Measurements from ENCODE around the gene ADORA2B.
A peak's percentile ranks its signal among the peaks of the same experiment; 100 is the strongest.

ADORA2B gene

DNA sequence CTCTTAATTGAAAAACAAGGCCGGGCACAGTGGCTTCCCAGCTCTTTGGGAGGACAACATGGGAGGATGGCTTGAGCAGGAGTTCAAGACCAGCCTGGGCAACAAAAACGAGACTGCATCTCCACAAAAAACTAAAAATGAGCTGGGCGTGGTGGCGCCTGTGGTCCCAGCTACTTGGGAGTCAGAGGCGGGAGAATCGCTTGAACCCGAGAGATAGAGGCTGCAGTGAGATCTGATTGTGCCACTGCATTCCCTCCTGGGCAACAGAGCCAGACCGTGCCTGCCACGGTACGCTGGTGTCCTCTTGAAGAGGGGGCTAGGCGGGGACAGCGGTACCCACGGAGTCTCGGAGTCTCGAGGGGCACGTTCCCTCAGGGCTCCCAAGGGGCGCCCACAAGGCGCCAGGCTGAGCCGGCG, 27.9 kb upstream of the ADORA2B start:
- DNase-seq (ENCODE audit: low read depth) = no peak
- TF ChIP-seq, protein P1, sequence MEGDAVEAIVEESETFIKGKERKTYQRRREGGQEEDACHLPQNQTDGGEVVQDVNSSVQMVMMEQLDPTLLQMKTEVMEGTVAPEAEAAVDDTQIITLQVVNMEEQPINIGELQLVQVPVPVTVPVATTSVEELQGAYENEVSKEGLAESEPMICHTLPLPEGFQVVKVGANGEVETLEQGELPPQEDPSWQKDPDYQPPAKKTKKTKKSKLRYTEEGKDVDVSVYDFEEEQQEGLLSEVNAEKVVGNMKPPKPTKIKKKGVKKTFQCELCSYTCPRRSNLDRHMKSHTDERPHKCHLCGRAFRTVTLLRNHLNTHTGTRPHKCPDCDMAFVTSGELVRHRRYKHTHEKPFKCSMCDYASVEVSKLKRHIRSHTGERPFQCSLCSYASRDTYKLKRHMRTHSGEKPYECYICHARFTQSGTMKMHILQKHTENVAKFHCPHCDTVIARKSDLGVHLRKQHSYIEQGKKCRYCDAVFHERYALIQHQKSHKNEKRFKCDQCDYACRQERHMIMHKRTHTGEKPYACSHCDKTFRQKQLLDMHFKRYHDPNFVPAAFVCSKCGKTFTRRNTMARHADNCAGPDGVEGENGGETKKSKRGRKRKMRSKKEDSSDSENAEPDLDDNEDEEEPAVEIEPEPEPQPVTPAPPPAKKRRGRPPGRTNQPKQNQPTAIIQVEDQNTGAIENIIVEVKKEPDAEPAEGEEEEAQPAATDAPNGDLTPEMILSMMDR (conservative IDR thresholded peaks at IDR 0.05; ENCODE audit: low read depth, low read length) = no peak
- peak overlapping the region; percentile 33 for H3K4me3 ChIP-seq (ENCODE audit: low read length)

DNA sequence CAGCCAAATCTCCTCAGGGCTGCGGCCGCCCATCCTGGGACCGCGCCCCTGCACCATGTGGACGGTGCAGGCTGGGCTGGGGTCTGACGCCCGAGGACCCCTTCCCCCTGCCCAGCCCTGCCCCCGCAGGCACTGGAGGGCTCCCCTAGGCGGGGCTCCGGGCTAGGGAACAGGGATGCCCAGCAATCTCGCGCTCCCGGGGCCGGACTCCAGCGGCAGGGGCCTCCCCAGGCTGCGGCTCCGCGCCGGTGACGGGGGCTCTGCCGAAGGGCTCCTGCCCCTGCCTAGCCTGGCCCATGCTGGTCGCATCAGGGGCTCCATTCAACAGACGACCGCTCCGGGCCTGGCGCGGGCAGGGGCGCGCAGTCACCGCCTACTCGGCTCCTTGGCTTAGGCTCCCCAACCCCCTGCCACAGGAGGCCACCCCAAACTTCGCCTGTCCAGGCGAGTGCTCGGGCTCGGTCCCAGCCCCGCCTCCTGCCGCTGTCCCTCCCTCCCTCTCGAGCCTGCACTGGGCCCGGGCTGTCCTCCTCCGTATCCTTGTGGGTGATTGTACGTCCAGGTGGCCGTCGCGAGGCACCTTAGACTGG, 27.4 kb upstream of the ADORA2B start:
- no peak for DNase-seq (ENCODE audit: low read depth)
- TF ChIP-seq, protein P1 (conservative IDR thresholded peaks at IDR 0.05; ENCODE audit: low read depth, low read length) = no peak
- peak overlapping the region; percentile 33 for H3K4me3 ChIP-seq (ENCODE audit: low read length)

DNA sequence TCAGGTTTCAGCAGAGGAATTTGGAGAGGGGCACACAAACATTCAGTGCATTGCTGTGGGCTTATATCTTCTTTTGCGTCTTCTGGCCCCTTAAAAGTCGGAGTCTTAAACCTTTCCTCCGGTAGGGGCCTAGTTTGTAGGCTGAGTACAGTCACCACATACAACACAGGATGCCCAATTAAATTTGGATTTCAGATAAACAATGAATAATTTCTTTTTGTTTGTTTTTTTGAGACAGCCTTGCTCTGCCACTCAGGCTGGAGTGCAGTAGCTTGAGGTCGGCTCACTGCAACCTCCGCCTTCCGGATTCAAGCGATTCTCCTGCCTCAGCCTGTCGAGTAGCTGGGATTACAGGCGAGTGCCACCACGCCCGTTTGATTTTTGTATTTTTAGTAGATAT, 26.7 kb upstream of the ADORA2B start:
- no peak overlapping the region for H3K4me3 ChIP-seq (ENCODE audit: low read length)
- TF ChIP-seq, protein P1 (conservative IDR thresholded peaks at IDR 0.05; ENCODE audit: low read depth, low read length) = no peak
- no peak for DNase-seq (ENCODE audit: low read depth)

DNA sequence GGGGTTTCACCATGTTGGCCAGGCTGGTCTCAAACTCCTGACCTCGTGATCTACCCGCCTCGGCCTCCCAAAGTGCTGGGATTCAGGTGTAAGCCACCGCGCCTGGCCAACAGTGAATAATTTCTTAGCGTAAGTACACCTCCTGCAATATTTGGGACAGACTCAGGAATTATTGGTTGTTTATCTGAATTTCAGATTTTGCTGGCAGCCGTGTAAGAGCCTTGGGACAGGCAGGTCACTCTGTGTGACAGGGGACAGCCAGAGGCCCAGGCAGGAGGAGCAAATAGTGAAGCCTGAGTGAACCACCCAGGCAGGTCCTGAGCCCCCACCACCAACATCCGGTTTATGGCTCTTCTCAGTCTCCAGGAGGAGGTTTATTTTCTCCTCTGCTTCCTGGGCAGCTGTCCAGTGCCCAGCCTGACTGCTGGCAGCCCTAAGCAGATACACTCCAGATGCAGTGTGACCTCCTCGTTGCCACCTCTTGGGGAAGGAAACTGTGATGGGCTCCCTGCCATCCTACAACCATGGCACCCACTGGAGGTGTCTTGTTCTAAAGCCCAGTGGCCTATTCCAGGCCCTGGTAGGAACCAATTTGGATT, 26.2 kb upstream of the ADORA2B start:
- TF ChIP-seq, protein P1 (conservative IDR thresholded peaks at IDR 0.05; ENCODE audit: low read depth, low read length) = no peak
- no peak for DNase-seq (ENCODE audit: low read depth)
- H3K4me3 ChIP-seq (ENCODE audit: low read length) = no peak overlapping the region

DNA sequence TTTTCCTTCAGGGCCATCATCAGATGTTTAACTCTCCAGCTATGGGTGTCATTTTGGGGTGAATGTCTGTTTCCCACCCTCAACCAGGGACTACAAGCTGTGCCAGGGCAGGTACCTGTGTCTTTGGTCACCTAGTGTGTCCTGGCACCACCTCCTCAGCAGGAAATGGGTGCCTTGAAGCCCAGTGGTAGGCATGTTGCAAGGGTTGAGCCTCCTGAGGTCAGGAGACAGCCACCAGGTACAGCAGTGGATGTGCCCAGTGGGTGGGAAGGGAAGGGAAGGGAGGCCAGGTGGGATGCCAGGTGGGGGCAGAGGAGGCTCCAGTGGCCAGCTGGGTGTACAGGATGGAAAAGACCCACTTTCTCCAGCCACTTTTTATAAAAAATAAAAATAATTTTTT, 25.5 kb upstream of the ADORA2B start:
- no peak for DNase-seq (ENCODE audit: low read depth)
- no peak overlapping the region for H3K4me3 ChIP-seq (ENCODE audit: low read length)

DNA sequence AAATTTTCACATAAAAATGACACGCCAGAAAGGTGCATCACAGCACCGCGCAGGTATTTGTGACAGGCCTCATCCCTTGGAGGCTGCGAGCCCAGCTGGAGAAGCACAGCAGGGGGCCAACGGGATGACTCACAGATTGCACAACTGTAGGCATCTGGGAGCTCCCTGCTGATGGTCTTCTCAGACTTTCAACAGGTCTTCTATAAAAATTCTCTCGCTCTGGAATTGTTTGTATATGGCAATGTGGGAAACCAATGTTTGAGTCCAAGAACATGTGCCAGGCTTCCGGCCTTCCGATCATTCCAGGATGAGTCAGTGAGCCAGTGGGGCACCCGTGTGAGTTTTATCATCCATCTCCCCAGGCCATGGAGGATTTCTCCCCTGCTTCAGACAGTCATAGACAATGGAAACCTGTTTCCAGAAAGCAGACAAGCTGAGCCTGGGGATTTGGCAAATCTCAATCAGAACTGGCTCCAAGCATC, 24.1 kb upstream of the ADORA2B start:
- no peak overlapping the region for H3K4me3 ChIP-seq (ENCODE audit: low read length)
- no peak for DNase-seq (ENCODE audit: low read depth)
- TF ChIP-seq, protein P1 (conservative IDR thresholded peaks at IDR 0.05; ENCODE audit: low read depth, low read length) = no peak

More for the DNA sequence above, 25.5 kb upstream of the ADORA2B start:
- TF ChIP-seq, protein P1 (conservative IDR thresholded peaks at IDR 0.05; ENCODE audit: low read depth, low read length) = no peak

DNA sequence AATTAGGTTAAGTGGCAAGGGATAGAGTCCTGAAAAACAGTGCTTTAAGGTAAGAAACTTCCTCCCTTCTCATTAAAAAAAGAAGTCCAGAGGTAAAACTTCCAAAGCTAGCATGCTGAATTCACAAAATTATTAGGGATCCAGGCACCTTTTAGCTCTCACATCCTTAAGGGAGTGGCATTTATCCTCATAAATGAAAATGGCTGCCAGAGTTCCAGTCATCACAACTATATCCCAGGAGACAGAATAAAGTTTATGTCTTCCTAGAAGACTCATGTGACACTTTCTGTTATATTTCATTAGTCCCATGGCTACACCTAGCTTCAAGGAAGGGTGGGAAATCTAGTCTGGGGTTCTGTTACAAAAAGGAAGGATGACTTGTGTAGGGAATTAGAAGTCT, 23.3 kb upstream of the ADORA2B start:
- TF ChIP-seq, protein P1 (conservative IDR thresholded peaks at IDR 0.05; ENCODE audit: low read depth, low read length) = no peak
- H3K4me3 ChIP-seq (ENCODE audit: low read length) = no peak overlapping the region
- DNase-seq (ENCODE audit: low read depth) = no peak
